Lower leg skin (tissue), 4 donors: Measurements from ENCODE around the gene PLEKHA6. TPM values are rescaled to one million over a fixed set of nuclear protein-coding genes. Genes with fewer than 3 reads are reported as not detected.

Experiments used
- DNase-seq, 2 donors: peaks; one replicate each; pipeline ENCODE4 v3.0.0-alpha.2; 2019; ENCODE audit warnings: low spot score in 2 of 2
- H3K4me3 ChIP-seq: fragments of 200-600 bp; sonication (generic); 2 replicates; pipeline ENCODE4 v1.5.1; 2017; ENCODE audit warnings: mild to moderate bottlenecking, low read depth; ENCODE audit not compliant: poor library complexity, severe bottlenecking
- POLR2A ChIP-seq, 2 donors: fragments of 450-650 bp; IDR thresholded peaks; one replicate each; pipeline ENCODE4 v1.6.1; 2016 to 2017; ENCODE audit warnings: antibody characterized with exemption in 2 of 2, mild to moderate bottlenecking in 1 of 2, moderate library complexity in 1 of 2
- WGBS, 2 donors: methylation state at CpG; one replicate each; pipeline ENCODE4 v1.1.5; 2018; 5-methylcytosine and 5-hydroxymethylcytosine counted together
- intact Hi-C: fragments of 100-400 bp; cut with DNase I; formaldehyde crosslinking; loops from one replicate; pipeline ENCODE4 v1.15.0; 2023; ENCODE audit warnings: low total_unique reads
- total RNA-seq, 4 donors: library from RNA; depleted of rRNA; stranded (reverse); fragments of >200 nt; gene quantifications; one replicate each; pipeline ENCODE4 v1.1.0, GENCODE V29; 2016
- TF ChIP-seq, protein P1 (sequence below), 3 donors: fragments of 450-650 bp; IDR thresholded peaks; one replicate each; pipeline ENCODE4 v1.5.1; 2016; ENCODE audit warnings: antibody characterized with exemption in 3 of 3, mild to moderate bottlenecking in 3 of 3, moderate library complexity in 2 of 3

PLEKHA6 gene
- total RNA-seq, 4 donors from 2014 or later: 1.7 to 16.4 (median 11.1) TPM

DNA sequence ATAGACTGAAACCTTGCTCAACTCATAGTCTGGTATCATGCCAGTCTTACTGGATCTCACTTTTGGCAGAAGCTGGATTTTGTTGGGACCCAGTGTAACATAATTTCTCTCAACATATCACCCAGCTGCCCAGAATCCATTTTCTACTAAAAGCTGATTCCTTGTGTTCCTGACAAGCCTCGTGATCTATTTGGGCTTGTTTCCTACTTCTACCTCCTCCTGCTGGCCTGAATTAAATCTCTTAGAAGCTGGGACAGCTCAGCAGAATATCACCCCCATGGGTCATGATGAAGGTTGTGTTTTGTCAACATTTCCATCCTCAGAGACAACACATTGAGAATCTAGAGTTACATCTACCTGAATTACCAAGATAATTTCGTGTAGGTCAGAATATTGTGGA, 153.6 kb downstream of the PLEKHA6 start:
- 39 to 40% methylated on average over 2 of the region's 2 CpGs for WGBS, 2 donors
- TF ChIP-seq POLR2A (IDR thresholded peaks at IDR 0.05): no peak
- TF ChIP-seq, protein P1, sequence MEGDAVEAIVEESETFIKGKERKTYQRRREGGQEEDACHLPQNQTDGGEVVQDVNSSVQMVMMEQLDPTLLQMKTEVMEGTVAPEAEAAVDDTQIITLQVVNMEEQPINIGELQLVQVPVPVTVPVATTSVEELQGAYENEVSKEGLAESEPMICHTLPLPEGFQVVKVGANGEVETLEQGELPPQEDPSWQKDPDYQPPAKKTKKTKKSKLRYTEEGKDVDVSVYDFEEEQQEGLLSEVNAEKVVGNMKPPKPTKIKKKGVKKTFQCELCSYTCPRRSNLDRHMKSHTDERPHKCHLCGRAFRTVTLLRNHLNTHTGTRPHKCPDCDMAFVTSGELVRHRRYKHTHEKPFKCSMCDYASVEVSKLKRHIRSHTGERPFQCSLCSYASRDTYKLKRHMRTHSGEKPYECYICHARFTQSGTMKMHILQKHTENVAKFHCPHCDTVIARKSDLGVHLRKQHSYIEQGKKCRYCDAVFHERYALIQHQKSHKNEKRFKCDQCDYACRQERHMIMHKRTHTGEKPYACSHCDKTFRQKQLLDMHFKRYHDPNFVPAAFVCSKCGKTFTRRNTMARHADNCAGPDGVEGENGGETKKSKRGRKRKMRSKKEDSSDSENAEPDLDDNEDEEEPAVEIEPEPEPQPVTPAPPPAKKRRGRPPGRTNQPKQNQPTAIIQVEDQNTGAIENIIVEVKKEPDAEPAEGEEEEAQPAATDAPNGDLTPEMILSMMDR (IDR thresholded peaks at IDR 0.05): no peak
- intact Hi-C loops: no loop called here
- H3K4me3 ChIP-seq: no peak overlapping the region
- peak in 1 of 2 donors; percentile 12 for DNase-seq

DNA sequence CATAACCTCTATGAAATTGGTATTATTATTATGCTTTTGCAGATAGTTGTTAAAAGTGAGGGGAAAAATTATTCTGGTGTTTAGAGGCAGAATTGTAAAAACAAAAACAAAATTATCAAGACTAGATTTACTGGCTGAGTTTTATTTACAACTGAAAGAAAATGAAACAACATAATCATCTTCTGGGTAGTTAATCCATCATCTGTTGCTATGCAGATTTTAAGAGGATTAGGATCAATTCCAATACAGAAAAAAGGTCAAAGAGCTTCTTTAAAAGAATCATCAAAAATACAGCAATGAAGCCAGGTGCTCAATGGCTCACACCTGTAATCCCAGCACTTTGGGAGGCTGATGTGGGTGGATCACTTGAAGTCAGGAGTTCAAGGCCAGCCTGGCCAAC, 154.2 kb downstream of the PLEKHA6 start:
- DNase-seq: peak in 1 of 2 donors; percentile 46
- intact Hi-C loops: no loop called here

DNA sequence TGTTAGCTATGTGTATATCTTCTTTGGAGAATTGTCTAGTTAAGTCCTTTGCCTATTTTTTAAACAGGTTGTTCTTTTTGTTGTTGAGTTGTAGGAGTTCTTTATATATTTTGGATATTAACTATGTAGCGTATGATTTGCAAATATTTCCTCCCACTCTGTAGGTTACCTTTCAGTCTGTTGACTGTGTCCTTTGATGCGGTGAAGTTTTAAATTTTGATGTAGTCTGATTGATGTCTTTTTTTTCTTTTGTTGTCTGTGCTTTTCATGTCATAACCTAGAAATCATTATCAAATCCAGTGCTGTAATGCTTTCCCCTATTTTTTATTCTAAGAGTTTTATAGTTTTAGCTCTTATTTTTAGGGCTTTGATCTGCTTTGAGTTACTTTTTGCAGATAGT, 154.8 kb downstream of the PLEKHA6 start:
- TF ChIP-seq, protein P1 (IDR thresholded peaks at IDR 0.05): no peak
- no peak for TF ChIP-seq POLR2A (IDR thresholded peaks at IDR 0.05)
- 87 to 89% methylated on average over 2 of the region's 2 CpGs for WGBS, 2 donors
- no peak for DNase-seq
- intact Hi-C loops: no loop called here
- H3K4me3 ChIP-seq: no peak overlapping the region

More for the DNA sequence above, 154.2 kb downstream of the PLEKHA6 start:
- no peak overlapping the region for H3K4me3 ChIP-seq
- TF ChIP-seq, protein P1 (IDR thresholded peaks at IDR 0.05): no peak
- TF ChIP-seq POLR2A (IDR thresholded peaks at IDR 0.05): no peak

DNA sequence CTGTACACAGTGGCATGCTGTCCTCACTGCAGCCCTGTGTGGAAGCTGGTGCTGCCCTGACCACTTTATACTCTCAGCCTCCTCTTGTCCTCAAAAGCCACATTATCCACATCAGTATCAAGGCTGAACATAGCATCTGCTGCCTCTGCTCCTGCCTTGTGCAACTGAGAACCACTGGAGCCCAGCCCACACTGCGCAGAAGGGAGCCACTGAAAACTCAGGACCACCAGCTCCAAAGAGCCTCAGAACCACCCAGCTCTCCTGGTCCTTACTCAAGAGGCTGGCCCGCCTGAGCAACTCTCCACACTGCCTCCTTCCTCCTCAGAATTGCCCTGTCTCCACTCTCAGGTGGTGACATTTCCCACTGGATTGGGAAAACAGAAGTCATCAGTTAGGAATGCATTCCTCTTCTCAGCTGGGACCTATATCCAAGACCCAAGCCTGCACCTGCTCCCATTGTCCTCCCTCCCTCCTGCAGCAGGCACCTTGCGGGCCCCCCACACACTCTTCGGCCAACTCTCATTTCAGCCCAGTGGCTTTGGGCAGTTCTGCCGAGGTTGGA, 156.4 kb downstream of the PLEKHA6 start:
- intact Hi-C loops: no loop called here
- TF ChIP-seq POLR2A (IDR thresholded peaks at IDR 0.05): no peak
- TF ChIP-seq, protein P1 (IDR thresholded peaks at IDR 0.05): no peak
- WGBS, 2 donors: 93 to 97% methylated on average over 5 of the region's 5 CpGs
- DNase-seq: peak in 1 of 2 donors; percentile 67
- H3K4me3 ChIP-seq: no peak overlapping the region

DNA sequence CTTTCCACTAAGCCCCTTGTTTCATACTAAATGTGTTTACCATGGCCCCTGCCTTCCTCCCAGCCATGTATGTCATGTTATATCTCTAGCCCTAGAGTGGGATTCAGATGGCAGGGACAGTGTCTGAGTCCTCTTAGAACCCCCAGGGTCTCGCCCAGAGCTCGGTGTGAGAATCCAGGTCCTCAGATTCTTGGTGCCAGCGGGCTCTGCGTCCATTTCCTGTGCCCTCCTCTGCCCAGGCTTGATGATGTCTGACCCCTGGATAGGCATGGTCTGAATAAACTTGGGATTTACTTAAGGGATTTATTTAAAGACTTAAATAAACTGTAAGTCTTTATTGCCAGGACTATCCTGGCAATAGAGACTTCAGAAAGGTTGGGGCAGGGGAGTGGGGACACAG, 157.2 kb downstream of the PLEKHA6 start:
- WGBS, 2 donors: 87 to 90% methylated on average over 4 of the region's 4 CpGs
- peak in 1 of 2 donors; percentile 50 for DNase-seq
- H3K4me3 ChIP-seq: no peak overlapping the region
- no peak for TF ChIP-seq POLR2A (IDR thresholded peaks at IDR 0.05)
- TF ChIP-seq, protein P1 (IDR thresholded peaks at IDR 0.05): no peak
- intact Hi-C loops: no loop called here
